ENCODE measurements around the gene C20orf96.

C20orf96 gene

DNA sequence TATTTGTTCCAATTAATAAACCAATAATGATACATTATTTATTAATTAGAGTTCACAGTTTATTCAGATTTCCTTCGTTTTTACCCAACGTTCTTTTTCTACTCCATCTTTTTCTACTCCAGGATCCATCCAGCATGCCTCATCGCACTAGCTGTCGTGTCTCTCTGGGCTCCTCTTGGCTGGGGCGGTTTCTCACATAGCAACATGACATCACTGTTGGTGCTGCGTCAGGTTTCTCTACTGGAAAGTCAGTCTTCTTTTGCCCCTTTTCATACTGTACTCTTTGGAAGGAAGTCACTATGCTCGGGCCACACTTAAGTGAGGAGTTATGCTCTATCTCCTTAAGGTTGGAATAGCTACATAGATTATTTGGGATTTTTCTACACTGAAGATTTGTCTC lies 21.1 kb upstream of the C20orf96 start:
- DNase-seq = no peak

DNA sequence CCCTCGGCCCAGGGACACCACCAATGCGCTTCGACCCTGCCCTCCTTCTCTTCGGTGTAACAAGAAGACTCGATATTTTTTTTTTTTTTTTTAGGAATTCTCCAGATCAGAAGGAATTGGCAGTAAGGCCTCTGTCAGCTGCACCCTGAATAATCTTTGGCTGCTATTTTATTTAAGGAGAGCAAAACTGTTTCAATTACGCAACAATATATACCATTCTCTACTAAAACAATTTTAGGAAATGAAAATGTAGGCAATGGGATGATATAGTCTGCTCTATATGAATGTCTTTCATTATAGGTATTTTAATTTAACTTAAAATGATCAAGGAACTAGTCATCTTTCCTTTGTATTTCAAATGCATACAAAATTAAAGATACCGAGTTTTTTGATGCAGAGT lies 20.1 kb upstream of the C20orf96 start:
- DNase-seq = no peak

DNA sequence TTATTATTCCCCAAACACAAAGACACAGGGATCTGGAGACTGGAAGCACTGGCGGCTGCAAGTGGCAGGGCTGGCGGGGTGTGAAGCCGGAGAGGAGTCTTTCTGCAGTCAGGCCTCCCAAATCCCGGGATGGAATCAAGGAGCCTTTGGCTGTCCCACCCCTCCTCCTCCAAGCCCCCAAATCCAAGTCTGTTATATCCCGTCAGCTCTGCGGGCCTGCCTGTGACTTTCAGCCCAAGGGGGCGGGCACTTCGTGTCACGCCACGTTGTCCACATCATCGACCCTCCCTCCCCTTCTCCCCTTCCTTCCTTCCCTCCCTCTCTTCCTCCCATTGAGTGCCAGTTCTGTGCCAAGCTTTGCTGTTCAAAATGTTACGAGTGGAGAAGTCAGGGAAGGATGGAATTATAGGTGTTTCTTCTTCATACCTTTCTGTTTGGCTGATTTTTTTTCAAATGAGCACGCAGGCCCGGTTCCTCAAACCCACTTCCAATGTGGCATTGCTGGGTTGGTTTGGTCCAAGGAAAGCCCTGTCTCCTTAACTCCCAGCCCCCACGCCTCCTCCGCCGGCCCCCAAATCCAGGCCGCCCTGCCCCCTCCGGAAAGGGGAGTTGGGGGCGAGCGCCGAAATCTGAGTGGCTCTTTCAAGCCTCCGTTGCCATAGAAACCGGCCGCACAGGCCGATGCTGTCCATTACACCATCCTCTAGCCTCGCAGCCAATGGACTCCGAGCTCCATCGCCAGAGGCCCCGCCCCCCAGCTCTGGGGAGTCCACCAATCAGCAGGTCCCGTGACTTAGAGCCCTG lies 19.5 kb upstream of the C20orf96 start:
- DNase-seq = peak; percentile 87

DNA sequence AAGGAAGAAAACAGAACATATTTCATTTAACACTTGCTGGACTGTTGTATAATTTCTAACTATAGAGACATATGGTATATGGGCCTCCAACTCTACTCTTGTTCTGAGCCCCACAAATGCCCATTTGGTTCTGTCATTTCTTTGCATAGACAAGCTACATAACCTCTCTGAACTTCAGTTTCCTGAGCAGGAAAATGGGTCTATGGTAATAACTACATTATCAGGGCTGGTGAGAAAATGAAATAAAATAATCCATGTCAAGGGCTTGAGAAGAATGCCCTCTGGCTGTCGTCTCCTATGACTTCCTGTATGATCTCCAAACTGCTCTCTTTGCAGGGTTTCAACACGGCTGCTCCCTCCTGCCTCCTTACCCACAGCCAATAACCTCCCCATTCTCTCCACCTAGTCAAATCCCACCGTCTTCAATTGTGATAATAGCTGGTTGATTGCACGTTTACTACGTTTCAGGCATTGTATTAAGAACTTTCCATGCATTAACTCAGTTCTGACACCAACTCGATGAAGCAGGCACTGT lies 18.8 kb upstream of the C20orf96 start:
- DNase-seq = no peak

DNA sequence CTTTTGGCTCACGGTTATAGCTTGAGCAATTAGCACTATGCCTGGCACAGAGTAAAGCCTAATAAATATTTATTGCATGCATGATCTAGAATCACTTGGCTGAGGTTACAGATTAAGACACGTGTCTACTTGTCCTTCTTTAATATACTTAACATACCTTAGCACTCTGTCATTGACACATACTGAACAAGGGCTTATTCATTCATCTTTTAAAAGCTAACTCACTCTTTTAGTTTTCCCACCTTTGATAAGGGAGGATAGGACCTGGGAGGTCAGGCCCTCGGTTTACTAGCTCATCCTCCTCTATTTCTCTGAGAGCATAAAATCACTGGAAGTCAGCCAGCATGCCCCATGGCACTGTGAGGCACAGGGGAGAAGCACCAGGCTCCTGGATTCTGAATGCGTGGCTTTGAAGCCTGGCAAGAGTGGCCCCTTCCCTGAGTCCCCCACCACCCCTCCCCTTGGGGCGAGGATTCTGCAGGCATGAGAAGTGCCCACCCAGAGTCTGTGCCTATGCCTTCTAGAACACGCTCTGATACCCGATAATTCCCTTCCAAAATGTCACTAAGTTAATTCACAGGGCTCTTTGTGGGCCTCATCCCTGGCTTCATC lies 18.0 kb upstream of the C20orf96 start:
- no peak for DNase-seq

- DNase-seq = no peak
Observed at GRCh38 chr20:305745-306144, 15.2 kb upstream of the C20orf96 start.

- DNase-seq = no peak
Observed at GRCh38 chr20:301886-302848, 11.6 kb upstream of the C20orf96 start.

- DNase-seq = no peak
Observed at GRCh38 chr20:300345-300990, 9.9 kb upstream of the C20orf96 start.

- DNase-seq = no peak
Observed at GRCh38 chr20:298776-299391, 8.3 kb upstream of the C20orf96 start.

DNA sequence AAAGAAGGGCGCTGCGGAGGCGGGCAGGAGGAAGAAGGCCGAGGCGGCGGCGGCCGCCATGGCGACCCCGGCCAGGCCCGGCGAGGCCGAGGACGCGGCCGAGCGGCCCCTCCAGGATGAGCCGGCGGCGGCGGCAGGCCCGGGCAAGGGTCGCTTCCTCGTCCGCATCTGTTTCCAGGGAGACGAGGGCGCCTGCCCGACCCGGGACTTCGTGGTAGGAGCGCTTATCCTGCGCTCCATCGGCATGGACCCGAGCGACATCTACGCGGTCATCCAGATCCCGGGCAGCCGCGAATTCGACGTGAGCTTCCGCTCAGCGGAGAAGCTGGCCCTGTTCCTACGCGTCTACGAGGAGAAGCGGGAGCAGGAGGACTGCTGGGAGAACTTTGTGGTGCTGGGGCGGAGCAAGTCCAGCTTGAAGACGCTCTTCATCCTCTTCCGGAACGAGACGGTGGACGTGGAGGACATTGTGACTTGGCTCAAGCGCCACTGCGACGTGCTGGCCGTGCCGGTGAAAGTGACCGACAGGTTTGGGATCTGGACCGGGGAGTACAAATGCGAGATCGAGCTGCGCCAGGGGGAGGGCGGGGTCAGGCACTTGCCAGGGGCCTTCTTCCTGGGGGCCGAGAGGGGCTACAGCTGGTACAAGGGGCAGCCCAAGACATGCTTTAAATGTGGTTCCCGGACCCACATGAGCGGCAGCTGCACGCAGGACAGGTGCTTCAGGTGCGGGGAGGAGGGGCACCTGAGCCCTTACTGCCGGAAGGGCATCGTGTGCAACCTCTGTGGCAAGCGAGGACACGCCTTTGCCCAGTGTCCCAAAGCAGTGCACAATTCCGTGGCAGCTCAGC lies 7.6 kb upstream of the C20orf96 start:
- DNase-seq = peak; percentile 47

GRCh38 chr20:297098-297924 lies 6.8 kb upstream of the C20orf96 start, which contains the start of gene ZCCHC3:
Gene ZCCHC3 (plus strand): TSS chr20:297570. CDS start chr20:297587, 17 bp downstream.
- DNase-seq = peak; percentile 86

GRCh38 chr20:295804-296203 lies 5.3 kb upstream of the C20orf96 start:
- DNase-seq = no peak

DNA sequence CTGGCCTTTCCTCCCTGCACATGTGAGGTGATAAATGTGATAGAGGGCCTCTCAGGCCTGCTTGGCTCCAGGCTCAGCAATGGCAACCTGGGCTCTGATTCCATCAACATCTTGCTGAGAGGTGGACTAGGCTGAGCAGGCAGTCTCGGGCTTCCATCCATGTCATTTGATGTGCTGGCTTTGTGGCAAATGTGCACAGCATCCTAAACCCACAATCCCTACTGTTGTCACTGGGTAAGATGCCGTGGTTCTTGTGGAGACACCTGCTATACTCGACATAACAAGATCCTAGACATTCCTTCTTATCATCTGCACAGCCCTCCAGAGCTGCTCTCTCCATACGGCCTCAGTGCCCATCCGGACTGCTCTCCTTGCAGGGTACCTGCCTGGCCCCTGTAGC lies 4.1 kb upstream of the C20orf96 start:
- no peak for DNase-seq

- DNase-seq = no peak
Observed at GRCh38 chr20:289693-290083, 862 bp downstream of the C20orf96 start.

DNA sequence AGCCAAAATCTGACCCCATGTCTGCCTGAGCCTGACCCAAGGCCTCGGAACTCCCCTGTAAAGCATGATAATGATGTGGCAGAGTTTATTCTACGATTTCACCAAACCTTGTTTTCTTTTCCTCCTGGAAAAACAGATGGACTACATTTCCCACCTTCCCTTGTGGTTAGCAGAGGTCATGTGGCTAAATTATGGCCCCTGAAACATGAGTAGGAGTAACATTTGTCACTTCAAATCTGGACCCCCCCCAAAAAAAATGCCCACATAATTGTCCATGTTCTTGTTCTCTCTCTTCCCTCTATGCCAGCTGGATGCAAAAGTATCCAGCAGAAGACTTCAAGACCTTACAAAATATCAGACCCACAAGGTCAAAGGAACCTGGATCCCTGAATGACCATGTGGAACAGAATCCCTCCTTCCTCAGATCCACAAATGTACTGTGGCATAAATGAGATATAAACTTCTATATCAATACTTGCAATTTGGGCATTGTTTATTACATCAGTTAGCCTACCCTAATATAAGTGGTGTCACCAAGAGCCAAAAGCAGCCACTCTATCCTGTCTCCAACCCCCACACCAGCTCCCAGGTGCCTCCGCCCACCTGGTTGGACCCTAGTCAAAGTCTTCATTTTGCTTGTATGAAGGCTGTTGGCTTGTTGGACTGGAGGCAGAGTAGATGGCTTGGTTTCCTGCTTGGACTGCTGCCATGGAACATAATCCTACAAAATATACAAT lies 1.4 kb downstream of the C20orf96 start:
- DNase-seq = no peak

DNA sequence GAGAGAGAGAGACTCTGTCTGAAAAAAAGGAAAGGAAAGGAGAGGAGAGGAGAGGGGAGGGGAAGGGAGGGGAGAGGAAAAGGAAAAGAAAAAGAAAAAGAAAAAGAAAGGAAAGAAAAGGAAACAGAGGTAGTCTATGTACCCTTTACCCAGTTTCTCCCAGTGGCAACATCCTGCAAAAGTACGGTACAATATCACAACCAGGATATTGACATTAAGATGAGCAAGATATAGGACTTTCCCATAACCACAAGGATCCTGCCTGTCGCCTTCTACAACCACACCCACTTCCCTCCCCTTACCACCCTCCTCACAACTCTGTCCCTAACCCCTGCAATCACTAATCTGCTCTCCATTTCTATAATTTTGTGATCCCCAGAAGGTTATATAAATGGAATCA lies 4.0 kb downstream of the C20orf96 start:
- DNase-seq = no peak

DNA sequence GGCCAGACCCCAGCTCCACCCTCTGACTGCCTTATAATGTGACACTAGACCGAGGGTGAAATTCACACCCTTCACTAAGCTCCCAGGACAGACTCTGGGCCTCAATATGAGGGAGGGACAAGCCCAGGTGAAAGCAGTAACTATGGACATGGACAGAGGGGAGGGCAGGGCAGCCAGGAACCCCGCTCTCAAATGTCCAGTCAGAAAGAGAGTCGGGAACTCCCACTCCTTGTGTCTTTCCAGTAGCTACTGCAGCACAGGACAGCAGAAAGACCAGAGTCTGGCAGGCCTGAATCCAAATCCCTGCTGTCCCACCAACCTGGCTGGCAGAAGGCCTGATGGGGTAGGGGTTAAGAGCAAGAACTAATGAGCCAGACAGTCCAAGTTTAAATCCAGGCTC lies 6.4 kb downstream of the C20orf96 start:
- DNase-seq = no peak

GRCh38 chr20:278607-279571 lies 11.7 kb downstream of the C20orf96 start:
- no peak for DNase-seq
